CD14-positive monocyte (primary cell): Measurements from ENCODE around the gene ZNF454. TPM values are rescaled to one million over a fixed set of nuclear protein-coding genes. Genes with fewer than 3 reads are reported as not detected.

ENCODE experiments used
- DNase-seq, 3 donors: peaks; one replicate each; pipeline ENCODE4 v3.0.0-alpha.2; 2011 to 2022
- H2AFZ ChIP-seq: 2 replicates; pipeline ENCODE4 v1.6.0; 2012; ENCODE audit warnings: mild to moderate bottlenecking, low read depth, low read length, inconsistent platforms; ENCODE audit not compliant: insufficient read depth, poor library complexity, severe bottlenecking
- H3K27ac ChIP-seq, 2 donors: 1 replicate in 1 of 2; 2 replicates in 1 of 2; pipeline ENCODE4 v1.5.1; 2012 to 2013; ENCODE audit warnings: low read length in 2 of 2, control low read depth in 1 of 2, inconsistent platforms in 1 of 2, low read depth in 1 of 2, mild to moderate bottlenecking in 1 of 2
- H3K27me3 ChIP-seq, 2 donors: one replicate each; pipeline versions ENCODE4 v1.6.0 to v1.6.1; 2011 to 2013; ENCODE audit warnings: low read length in 2 of 2; ENCODE audit not compliant: control insufficient read depth in 2 of 2, insufficient read depth in 2 of 2
- H3K36me3 ChIP-seq, 2 donors: replicated peaks in 1 of 2; 1 replicate in 1 of 2; 2 replicates in 1 of 2; pipeline versions ENCODE4 v1.5.1 to v1.6.1; 2012 to 2013; ENCODE audit warnings: low read length in 2 of 2, control low read depth in 1 of 2, inconsistent platforms in 1 of 2, mild to moderate bottlenecking in 1 of 2; ENCODE audit not compliant: insufficient read depth in 2 of 2, control insufficient read depth in 1 of 2
- H3K4me1 ChIP-seq, 2 donors: 1 replicate in 1 of 2; 2 replicates in 1 of 2; pipeline versions ENCODE4 v1.5.1 to v1.6.1; 2012 to 2013; ENCODE audit warnings: low read length in 2 of 2, control low read depth in 1 of 2, inconsistent platforms in 1 of 2, mild to moderate bottlenecking in 1 of 2, moderate library complexity in 1 of 2; ENCODE audit not compliant: insufficient read depth in 2 of 2, control insufficient read depth in 1 of 2
- H3K4me2 ChIP-seq: replicated peaks from 2 replicates; pipeline ENCODE3; 2012; ENCODE audit warnings: low read length, moderate library complexity, mild to moderate bottlenecking; ENCODE audit not compliant: poor library complexity, severe bottlenecking; ENCODE audit errors: extremely low read depth
- H3K4me3 ChIP-seq, 3 experiments: fragments of 200-600 bp in 1 of 3; sonication (generic) in 1 of 3; replicated peaks in 1 of 3; 1 replicate in 2 of 3; 2 replicates in 1 of 3; pipeline ENCODE4 v1.5.1; 2011 to 2013; ENCODE audit warnings: low read length in 3 of 3, mild to moderate bottlenecking in 3 of 3, control low read depth in 2 of 3, low read depth in 2 of 3, inconsistent platforms in 1 of 3, moderate library complexity in 1 of 3
- H3K79me2 ChIP-seq: 2 replicates; pipeline ENCODE4 v1.6.0; 2012; ENCODE audit warnings: mild to moderate bottlenecking, control low read depth, inconsistent platforms, low read length, moderate library complexity; ENCODE audit not compliant: insufficient read depth
- H3K9ac ChIP-seq: 2 replicates; pipeline ENCODE4 v1.6.0; 2017; ENCODE audit warnings: low read length, mild to moderate bottlenecking; ENCODE audit not compliant: insufficient read depth, poor library complexity, severe bottlenecking
- H3K9me3 ChIP-seq, 2 donors: replicated peaks in 1 of 2; 1 replicate in 1 of 2; 2 replicates in 1 of 2; pipeline versions ENCODE4 v1.5.1 to v1.6.1; 2012 to 2013; ENCODE audit warnings: low read length in 2 of 2, control low read depth in 1 of 2; ENCODE audit not compliant: control insufficient read depth in 1 of 2, insufficient read depth in 1 of 2
- H4K20me1 ChIP-seq: 2 replicates; pipeline ENCODE4 v1.6.0; 2012; ENCODE audit warnings: mild to moderate bottlenecking, low read length, control low read depth, moderate library complexity; ENCODE audit not compliant: insufficient read depth
- H3K27ac Mint-ChIP-seq, 7 donors: one replicate each; pipeline ENCODE4 v1.8.0; 2020; ENCODE audit warnings: mild to moderate bottlenecking in 7 of 7, mixed read lengths in 7 of 7, moderate library complexity in 6 of 7, inconsistent platforms in 2 of 7
- H3K27me3 Mint-ChIP-seq, 3 donors: one replicate each; pipeline ENCODE4 v1.8.0; 2021 to 2022; ENCODE audit warnings: low read depth in 3 of 3, mild to moderate bottlenecking in 3 of 3, mixed read lengths in 3 of 3, moderate library complexity in 3 of 3, inconsistent platforms in 1 of 3
- H3K36me3 Mint-ChIP-seq, 2 donors: one replicate each; pipeline ENCODE4 v1.8.0; 2020; ENCODE audit warnings: mixed read lengths in 2 of 2, inconsistent platforms in 1 of 2, mild to moderate bottlenecking in 1 of 2
- H3K4me1 Mint-ChIP-seq: one replicate; pipeline ENCODE4 v1.8.0; 2020; ENCODE audit warnings: mild to moderate bottlenecking, mixed read lengths
- H3K4me3 Mint-ChIP-seq, 2 donors: one replicate each; pipeline ENCODE4 v1.8.0; 2020; ENCODE audit warnings: mild to moderate bottlenecking in 2 of 2, mixed read lengths in 2 of 2, moderate library complexity in 1 of 2
- H3K9me3 Mint-ChIP-seq, 7 donors: one replicate each; pipeline ENCODE4 v1.8.0; 2020 to 2022; ENCODE audit warnings: mixed read lengths in 7 of 7, mild to moderate bottlenecking in 6 of 7, moderate library complexity in 6 of 7, inconsistent platforms in 2 of 7
- CTCF ChIP-seq: fragments of 200-600 bp; IDR thresholded peaks from one replicate; pipeline ENCODE4 v1.8.0; 2022; ENCODE audit warnings: antibody characterized with exemption, mild to moderate bottlenecking
- WGBS: methylation state at CpG from one replicate; pipeline ENCODE4 v1.1.5; 2013; ENCODE audit warnings: missing lambda C conversion rate; ENCODE audit not compliant: insufficient coverage; 5-methylcytosine and 5-hydroxymethylcytosine counted together
- intact Hi-C, 2 donors: fragments of 100-400 bp; cut with micrococcal nuclease; formaldehyde crosslinking; loops; one replicate each; pipeline versions ENCODE4 v1.15.0 to v1.15.1; 2023
- polyA plus RNA-seq, 3 donors: library from polyadenylated mRNA; depleted of rRNA in 1 of 3; unstranded in 2 of 3; stranded (reverse) in 1 of 3; fragments of 300-500 nt in 2 of 3; fragments of >200 nt in 1 of 3; fragmentation: Illumina TruSeq in 2 of 3; gene quantifications; 1 replicate in 2 of 3; 2 replicates in 1 of 3; pipeline ENCODE4 v1.2.3, GENCODE V29; 2012 to 2021

The ZNF454 gene
- polyA plus RNA-seq, 3 donors, result not detected

- Mint-ChIP-seq H3K4me3 (no peak overlapping the region), H3K27ac (no peak overlapping the region), H3K27me3 (peaks cover 33 to 48% (median 38%) of the 10 kb centered on the region in 3 donors), H3K36me3 (no peaks in the 10 kb centered on the region), H3K9me3 (peaks cover 20 to 68% (median 45%) of the 10 kb centered on the region in 7 donors), H3K4me1 (no peaks in the 10 kb centered on the region)
- no peaks in the 10 kb centered on the region for H3K79me2 ChIP-seq
- no peak for TF ChIP-seq CTCF
- no peaks in the 10 kb centered on the region for H4K20me1 ChIP-seq
- no peaks in the 10 kb centered on the region for H3K4me1 ChIP-seq
- H3K9me3 ChIP-seq, result peaks cover 38 to 48% of the 10 kb centered on the region in 2 donors
- H3K36me3 ChIP-seq, result no peaks in the 10 kb centered on the region
- no peak overlapping the region for H2AFZ ChIP-seq
- no peak overlapping the region for H3K27ac ChIP-seq
- peaks cover 0 to 35% of the 10 kb centered on the region in 2 donors for H3K27me3 ChIP-seq
- no peak for DNase-seq
- WGBS, result 75% methylated on average over 4 of the region's 11 CpGs
- H3K4me3 ChIP-seq, result no peak overlapping the region
- H3K9ac ChIP-seq, result no peak overlapping the region
- H3K4me2 ChIP-seq, result no peak overlapping the region
- intact Hi-C loops, result no loop called here
These were observed 55.2 kb downstream of the ZNF454 start for GRCh38 chr5:178996156-178996555.

GRCh38 chr5:178997191-178997590 is 56.2 kb downstream of the ZNF454 start:
- Histone ChIP-seq H3K27ac (no peak overlapping the region), H3K9me3 (peaks cover 40 to 50% of the 10 kb centered on the region in 2 donors), H3K4me2 (no peak overlapping the region), H2AFZ (no peak overlapping the region), H3K9ac (no peak overlapping the region), H3K4me3 (no peak overlapping the region), H4K20me1 (no peaks in the 10 kb centered on the region), H3K27me3 (peaks cover 0 to 35% of the 10 kb centered on the region in 2 donors), H3K36me3 (no peaks in the 10 kb centered on the region), H3K79me2 (no peaks in the 10 kb centered on the region), H3K4me1 (no peaks in the 10 kb centered on the region)
- Mint-ChIP-seq H3K4me1 (no peaks in the 10 kb centered on the region), H3K36me3 (no peaks in the 10 kb centered on the region), H3K27me3 (peaks cover 33 to 44% (median 38%) of the 10 kb centered on the region in 3 donors), H3K9me3 (peaks cover 17 to 68% (median 41%) of the 10 kb centered on the region in 7 donors), H3K4me3 (no peak overlapping the region), H3K27ac (no peak overlapping the region)
- intact Hi-C loops, result no loop called here
- no peak for TF ChIP-seq CTCF
- no peak for DNase-seq
- 93% methylated on average over 6 of the region's 6 CpGs for WGBS
